WTC11 (cell line): ENCODE data around the gene MS4A4A. TPM values are rescaled to one million over a fixed set of nuclear protein-coding genes. Genes with fewer than 3 reads are reported as not detected.

ENCODE experiments used
- ATAC-seq: fragments of 200-7000 bp; cut with Tn5 transposase; 2 replicates; pipeline ENCODE4 v1.10.0; 2021; ENCODE audit warnings: mild to moderate bottlenecking, moderate library complexity
- CTCF ChIA-PET: fragments of 300-600 bp; sonication (Branson Sonifier 250); formaldehyde crosslinking; loops from one replicate; lab custom pipeline; 2021; ENCODE audit warnings: antibody characterized with exemption; lab: Charles Lee
- POLR2A ChIA-PET: fragments of 350-600 bp; sonication (Branson Sonifier 250); formaldehyde crosslinking; loops from one replicate; lab custom pipeline; 2021; ENCODE audit warnings: antibody characterized with exemption; lab: Charles Lee
- DNase-seq: peaks from one replicate; pipeline ENCODE4 v3.0.0; 2021; ENCODE audit warnings: low spot score
- H3K27ac Mint-ChIP-seq: 2 replicates; pipeline ENCODE4 v1.8.0; 2021; ENCODE audit warnings: mixed read lengths
- H3K27me3 Mint-ChIP-seq: 2 replicates; pipeline ENCODE4 v1.8.0; 2021; ENCODE audit warnings: low read depth, mild to moderate bottlenecking, moderate library complexity, mixed read lengths
- H3K36me3 Mint-ChIP-seq: 2 replicates; pipeline ENCODE4 v1.8.0; 2021; ENCODE audit warnings: mixed read lengths
- H3K4me1 Mint-ChIP-seq: 2 replicates; pipeline ENCODE4 v1.8.0; 2022; ENCODE audit warnings: mixed read lengths
- H3K4me3 Mint-ChIP-seq: 2 replicates; pipeline ENCODE4 v1.8.0; 2021; ENCODE audit warnings: mild to moderate bottlenecking, moderate library complexity, mixed read lengths
- H3K9me3 Mint-ChIP-seq: 2 replicates; pipeline ENCODE4 v1.8.0; 2021; ENCODE audit warnings: mixed read lengths
- ETV6 ChIP-seq: sonication (generic); formaldehyde crosslinking; IDR thresholded peaks from 2 replicates; pipeline ENCODE4 v1.8.1; 2022; ENCODE audit warnings: mild to moderate bottlenecking, missing genetic modification reagents
- MAX ChIP-seq: sonication (generic); formaldehyde crosslinking; IDR thresholded peaks from 2 replicates; pipeline ENCODE4 v1.8.0; 2022; ENCODE audit warnings: mild to moderate bottlenecking, missing genetic modification reagents
- MXD4 ChIP-seq: fragments of 250-450 bp; sonication (Bioruptor Pico); IDR thresholded peaks from 2 replicates; pipeline ENCODE4 v1.8.0; 2021; ENCODE audit warnings: mild to moderate bottlenecking, moderate library complexity, borderline replicate concordance
- OVOL2 ChIP-seq: fragments of 250-450 bp; sonication (Bioruptor Pico); IDR thresholded peaks from 2 replicates; pipeline ENCODE4 v1.9.0; 2021; ENCODE audit warnings: mild to moderate bottlenecking, borderline replicate concordance
- PREB ChIP-seq: sonication (generic); formaldehyde crosslinking; IDR thresholded peaks from 2 replicates; pipeline ENCODE4 v1.8.1; 2022; ENCODE audit warnings: mild to moderate bottlenecking, missing genetic modification reagents, moderate library complexity, borderline replicate concordance
- RORB ChIP-seq: fragments of 250-450 bp; sonication (Bioruptor Pico); IDR thresholded peaks from 2 replicates; pipeline ENCODE4 v1.9.0; 2021; ENCODE audit warnings: mild to moderate bottlenecking
- TCF7 ChIP-seq: sonication (generic); formaldehyde crosslinking; IDR thresholded peaks from 2 replicates; pipeline ENCODE4 v1.8.0; 2022; ENCODE audit warnings: mild to moderate bottlenecking, low read depth, missing genetic modification reagents, moderate library complexity
- ZNF423 ChIP-seq: fragments of 250-450 bp; sonication (Bioruptor Pico); IDR thresholded peaks from 2 replicates; pipeline ENCODE4 v2.1.2; 2022; ENCODE audit warnings: mild to moderate bottlenecking, moderate library complexity
- total RNA-seq: library from RNA; stranded (reverse); gene quantifications from 3 replicates; pipeline ENCODE4 v1.2.3, GENCODE V29; 2021
- TF ChIP-seq, protein P1 (sequence below): sonication (generic); formaldehyde crosslinking; conservative IDR thresholded peaks from 2 replicates; pipeline ENCODE4 v1.8.1; 2022; ENCODE audit warnings: mild to moderate bottlenecking, missing genetic modification reagents
- TF ChIP-seq, protein P2 (sequence below): sonication (generic); formaldehyde crosslinking; conservative IDR thresholded peaks from 2 replicates; pipeline ENCODE4 v1.8.1; 2023; ENCODE audit warnings: mild to moderate bottlenecking, low read depth, missing genetic modification reagents, moderate library complexity
- TF ChIP-seq, protein P3 (sequence below): sonication (generic); formaldehyde crosslinking; IDR thresholded peaks from 2 replicates; pipeline ENCODE4 v1.8.1; 2022; ENCODE audit warnings: mild to moderate bottlenecking, moderate library complexity, missing genetic modification reagents
- TF ChIP-seq, protein P4 (sequence below): sonication (generic); formaldehyde crosslinking; IDR thresholded peaks from 2 replicates; pipeline ENCODE4 v1.8.1; 2023; ENCODE audit warnings: mild to moderate bottlenecking, missing genetic modification reagents
- TF ChIP-seq, protein P5 (sequence below): sonication (generic); formaldehyde crosslinking; IDR thresholded peaks from 2 replicates; pipeline ENCODE4 v1.8.0; 2023; ENCODE audit warnings: missing genetic modification reagents, mild to moderate bottlenecking, borderline replicate concordance

Gene MS4A4A
- total RNA-seq, 1 experiment from 2014 or later = not detected

GRCh38 chr11:60252213-60253108, 28.0 kb upstream of the MS4A4A start:
- H3K27ac Mint-ChIP-seq = no peak overlapping the region
- ChIA-PET CTCF (interaction anchor here (1.2 to 2.4 kb wide), 2 partner anchors 13 to 58 kb away, joined by 4 to 9 read pairs; no protein-coding TSS in a partner anchor), POLR2A (no interaction called here)
- H3K4me3 Mint-ChIP-seq = no peak overlapping the region
- H3K9me3 Mint-ChIP-seq = peaks cover 30% of the 10 kb centered on the region
- TF ChIP-seq MAX (CRISPR knock-in tag) = no peak
- no peak for TF ChIP-seq ZNF423 (CRISPR knock-in tag)
- TF ChIP-seq, protein P1, sequence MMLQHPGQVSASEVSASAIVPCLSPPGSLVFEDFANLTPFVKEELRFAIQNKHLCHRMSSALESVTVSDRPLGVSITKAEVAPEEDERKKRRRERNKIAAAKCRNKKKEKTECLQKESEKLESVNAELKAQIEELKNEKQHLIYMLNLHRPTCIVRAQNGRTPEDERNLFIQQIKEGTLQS = no peak
- TF ChIP-seq, protein P2, sequence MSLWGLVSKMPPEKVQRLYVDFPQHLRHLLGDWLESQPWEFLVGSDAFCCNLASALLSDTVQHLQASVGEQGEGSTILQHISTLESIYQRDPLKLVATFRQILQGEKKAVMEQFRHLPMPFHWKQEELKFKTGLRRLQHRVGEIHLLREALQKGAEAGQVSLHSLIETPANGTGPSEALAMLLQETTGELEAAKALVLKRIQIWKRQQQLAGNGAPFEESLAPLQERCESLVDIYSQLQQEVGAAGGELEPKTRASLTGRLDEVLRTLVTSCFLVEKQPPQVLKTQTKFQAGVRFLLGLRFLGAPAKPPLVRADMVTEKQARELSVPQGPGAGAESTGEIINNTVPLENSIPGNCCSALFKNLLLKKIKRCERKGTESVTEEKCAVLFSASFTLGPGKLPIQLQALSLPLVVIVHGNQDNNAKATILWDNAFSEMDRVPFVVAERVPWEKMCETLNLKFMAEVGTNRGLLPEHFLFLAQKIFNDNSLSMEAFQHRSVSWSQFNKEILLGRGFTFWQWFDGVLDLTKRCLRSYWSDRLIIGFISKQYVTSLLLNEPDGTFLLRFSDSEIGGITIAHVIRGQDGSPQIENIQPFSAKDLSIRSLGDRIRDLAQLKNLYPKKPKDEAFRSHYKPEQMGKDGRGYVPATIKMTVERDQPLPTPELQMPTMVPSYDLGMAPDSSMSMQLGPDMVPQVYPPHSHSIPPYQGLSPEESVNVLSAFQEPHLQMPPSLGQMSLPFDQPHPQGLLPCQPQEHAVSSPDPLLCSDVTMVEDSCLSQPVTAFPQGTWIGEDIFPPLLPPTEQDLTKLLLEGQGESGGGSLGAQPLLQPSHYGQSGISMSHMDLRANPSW (CRISPR knock-in tag) = no peak
- no peak for TF ChIP-seq MXD4 (CRISPR knock-in tag)
- TF ChIP-seq RORB = no peak
- TF ChIP-seq PREB (CRISPR knock-in tag) = no peak
- TF ChIP-seq, protein P3, sequence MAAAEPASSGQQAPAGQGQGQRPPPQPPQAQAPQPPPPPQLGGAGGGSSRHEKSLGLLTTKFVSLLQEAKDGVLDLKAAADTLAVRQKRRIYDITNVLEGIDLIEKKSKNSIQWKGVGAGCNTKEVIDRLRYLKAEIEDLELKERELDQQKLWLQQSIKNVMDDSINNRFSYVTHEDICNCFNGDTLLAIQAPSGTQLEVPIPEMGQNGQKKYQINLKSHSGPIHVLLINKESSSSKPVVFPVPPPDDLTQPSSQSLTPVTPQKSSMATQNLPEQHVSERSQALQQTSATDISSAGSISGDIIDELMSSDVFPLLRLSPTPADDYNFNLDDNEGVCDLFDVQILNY = no peak
- no peak for TF ChIP-seq OVOL2 (CRISPR knock-in tag)
- TF ChIP-seq TCF7 = no peak
- TF ChIP-seq ETV6 (CRISPR knock-in tag) = no peak
- TF ChIP-seq, protein P4, sequence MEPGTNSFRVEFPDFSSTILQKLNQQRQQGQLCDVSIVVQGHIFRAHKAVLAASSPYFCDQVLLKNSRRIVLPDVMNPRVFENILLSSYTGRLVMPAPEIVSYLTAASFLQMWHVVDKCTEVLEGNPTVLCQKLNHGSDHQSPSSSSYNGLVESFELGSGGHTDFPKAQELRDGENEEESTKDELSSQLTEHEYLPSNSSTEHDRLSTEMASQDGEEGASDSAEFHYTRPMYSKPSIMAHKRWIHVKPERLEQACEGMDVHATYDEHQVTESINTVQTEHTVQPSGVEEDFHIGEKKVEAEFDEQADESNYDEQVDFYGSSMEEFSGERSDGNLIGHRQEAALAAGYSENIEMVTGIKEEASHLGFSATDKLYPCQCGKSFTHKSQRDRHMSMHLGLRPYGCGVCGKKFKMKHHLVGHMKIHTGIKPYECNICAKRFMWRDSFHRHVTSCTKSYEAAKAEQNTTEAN = no peak
- TF ChIP-seq, protein P5, sequence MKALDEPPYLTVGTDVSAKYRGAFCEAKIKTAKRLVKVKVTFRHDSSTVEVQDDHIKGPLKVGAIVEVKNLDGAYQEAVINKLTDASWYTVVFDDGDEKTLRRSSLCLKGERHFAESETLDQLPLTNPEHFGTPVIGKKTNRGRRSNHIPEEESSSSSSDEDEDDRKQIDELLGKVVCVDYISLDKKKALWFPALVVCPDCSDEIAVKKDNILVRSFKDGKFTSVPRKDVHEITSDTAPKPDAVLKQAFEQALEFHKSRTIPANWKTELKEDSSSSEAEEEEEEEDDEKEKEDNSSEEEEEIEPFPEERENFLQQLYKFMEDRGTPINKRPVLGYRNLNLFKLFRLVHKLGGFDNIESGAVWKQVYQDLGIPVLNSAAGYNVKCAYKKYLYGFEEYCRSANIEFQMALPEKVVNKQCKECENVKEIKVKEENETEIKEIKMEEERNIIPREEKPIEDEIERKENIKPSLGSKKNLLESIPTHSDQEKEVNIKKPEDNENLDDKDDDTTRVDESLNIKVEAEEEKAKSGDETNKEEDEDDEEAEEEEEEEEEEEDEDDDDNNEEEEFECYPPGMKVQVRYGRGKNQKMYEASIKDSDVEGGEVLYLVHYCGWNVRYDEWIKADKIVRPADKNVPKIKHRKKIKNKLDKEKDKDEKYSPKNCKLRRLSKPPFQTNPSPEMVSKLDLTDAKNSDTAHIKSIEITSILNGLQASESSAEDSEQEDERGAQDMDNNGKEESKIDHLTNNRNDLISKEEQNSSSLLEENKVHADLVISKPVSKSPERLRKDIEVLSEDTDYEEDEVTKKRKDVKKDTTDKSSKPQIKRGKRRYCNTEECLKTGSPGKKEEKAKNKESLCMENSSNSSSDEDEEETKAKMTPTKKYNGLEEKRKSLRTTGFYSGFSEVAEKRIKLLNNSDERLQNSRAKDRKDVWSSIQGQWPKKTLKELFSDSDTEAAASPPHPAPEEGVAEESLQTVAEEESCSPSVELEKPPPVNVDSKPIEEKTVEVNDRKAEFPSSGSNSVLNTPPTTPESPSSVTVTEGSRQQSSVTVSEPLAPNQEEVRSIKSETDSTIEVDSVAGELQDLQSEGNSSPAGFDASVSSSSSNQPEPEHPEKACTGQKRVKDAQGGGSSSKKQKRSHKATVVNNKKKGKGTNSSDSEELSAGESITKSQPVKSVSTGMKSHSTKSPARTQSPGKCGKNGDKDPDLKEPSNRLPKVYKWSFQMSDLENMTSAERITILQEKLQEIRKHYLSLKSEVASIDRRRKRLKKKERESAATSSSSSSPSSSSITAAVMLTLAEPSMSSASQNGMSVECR (CRISPR knock-in tag) = no peak
- peaks cover 4% of the 10 kb centered on the region; the same call in 1 of the 2 replicates for H3K4me1 Mint-ChIP-seq
- ATAC-seq (no peak), DNase-seq (no peak)
- H3K27me3 Mint-ChIP-seq = no peaks in the 10 kb centered on the region
- H3K36me3 Mint-ChIP-seq = 0 out of 2 replicates have a peak, but pooled peaks cover 3% of the 10 kb centered on the region
